Measurements from ENCODE around the gene PNRC1. TPM values are rescaled to one million over a fixed set of nuclear protein-coding genes. Genes with fewer than 3 reads are reported as not detected.

The PNRC1 gene
- total RNA-seq (2022; extraction: Qiagen RNA extraction), result 19.0 to 29.5 TPM (median 27.4 TPM) in 5 replicates

DNA sequence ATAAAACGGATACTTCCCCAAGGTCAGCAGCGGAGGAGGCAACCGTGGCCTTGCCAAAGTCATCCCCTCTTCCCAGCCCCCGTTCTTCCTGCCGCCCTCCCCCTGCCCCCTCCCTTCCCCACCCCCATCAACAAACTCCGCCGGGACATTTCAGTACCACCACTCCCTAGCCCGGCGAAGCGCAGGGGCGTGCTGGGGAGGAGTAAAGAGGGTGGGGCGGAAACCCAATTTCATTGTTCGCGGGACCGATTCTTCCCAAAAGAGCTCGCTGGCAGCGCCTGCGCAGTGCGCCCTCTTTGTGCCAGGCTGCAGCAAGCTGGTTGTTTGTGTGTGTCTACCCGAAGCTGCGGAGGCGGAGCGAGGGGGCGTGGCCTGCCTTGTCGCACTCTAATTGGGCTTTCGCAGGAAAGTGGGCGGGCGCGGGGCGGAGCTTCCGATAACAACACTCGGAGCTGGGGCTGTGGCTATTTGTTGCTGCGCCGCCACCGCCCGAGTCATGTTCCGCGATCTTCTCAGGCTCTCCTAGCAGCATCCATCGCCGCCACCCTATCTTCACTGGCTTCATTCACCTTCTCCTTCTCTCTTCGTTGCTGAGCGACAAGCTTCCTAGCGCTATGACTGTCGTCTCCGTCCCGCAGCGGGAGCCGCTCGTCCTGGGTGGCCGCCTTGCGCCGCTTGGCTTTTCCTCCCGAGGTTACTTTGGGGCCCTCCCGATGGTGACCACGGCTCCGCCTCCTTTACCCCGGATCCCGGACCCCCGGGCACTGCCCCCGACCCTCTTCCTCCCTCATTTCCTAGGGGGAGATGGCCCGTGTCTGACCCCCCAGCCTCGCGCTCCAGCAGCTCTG lies at the start of gene PNRC1:
PNRC1 (plus strand) TSS at position 471 of the 848 bp plus-strand sequence; CDS start at position 615, 144 bp downstream.

DNA sequence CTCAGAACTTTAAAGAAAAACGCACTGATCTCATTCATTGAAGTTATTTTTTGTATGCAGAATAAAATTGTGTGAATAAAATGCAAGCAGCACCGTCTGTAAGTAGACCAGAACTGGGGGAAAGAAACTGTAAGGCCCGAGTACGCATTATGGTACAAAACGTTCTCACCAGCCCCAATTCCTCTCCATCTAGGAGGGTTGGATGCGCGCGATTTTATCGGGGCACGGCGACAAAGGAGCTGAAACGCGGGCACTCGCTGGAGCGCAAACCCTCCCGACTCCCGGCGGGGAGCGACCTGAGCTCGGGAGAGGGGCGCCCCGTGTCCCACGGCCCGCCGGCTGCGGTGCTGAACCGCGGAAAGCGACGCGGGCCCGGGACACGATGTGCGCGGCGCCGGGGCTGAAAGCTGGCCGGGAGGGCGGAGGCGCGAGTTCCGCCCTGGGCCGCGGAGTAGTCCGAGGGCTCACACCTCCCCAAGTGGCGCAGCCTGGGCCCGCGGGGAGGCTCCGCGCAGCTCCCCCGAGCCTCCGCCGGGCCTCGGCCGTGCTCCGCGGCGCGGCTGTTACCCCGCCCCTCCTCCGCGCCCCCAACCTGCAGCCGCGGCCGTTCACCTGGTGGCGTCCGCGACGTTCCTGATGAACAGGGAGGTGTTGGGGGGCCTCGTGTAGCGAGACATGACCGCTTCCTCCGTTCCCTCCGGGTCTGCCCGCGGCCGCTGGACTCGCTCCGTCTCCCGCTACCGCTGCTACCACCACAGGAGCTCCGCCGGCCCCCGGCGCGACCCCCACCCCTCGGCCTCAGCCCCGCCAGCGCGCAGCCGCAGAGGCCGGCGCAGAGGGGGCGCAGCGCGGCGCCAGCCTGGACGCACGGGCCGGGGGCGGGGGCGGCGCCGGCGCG lies 36.9 kb downstream of the PNRC1 start, which contains the start of gene SRSF12:
SRSF12 (minus strand) TSS at position 861 of the 898 bp plus-strand sequence; CDS start at position 677, 184 bp downstream.

Other genes starting within 250 kb of the PNRC1 start
- 6.7 to 10.7 TPM (median 8.8 TPM) in 5 replicates for gene RNGTT, start 117.1 kb upstream of the PNRC1 start, total RNA-seq (2022; extraction: Qiagen RNA extraction)
- 0.82 to 1.5 TPM (median 1.3 TPM) in 5 replicates for gene SRSF12, start 37.3 kb downstream of the PNRC1 start, total RNA-seq (2022; extraction: Qiagen RNA extraction)
- gene PM20D2, start 65.3 kb downstream of the PNRC1 start, total RNA-seq (2022; extraction: Qiagen RNA extraction), result 10.0 to 15.1 TPM (median 13.7 TPM) in 5 replicates
- gene GABRR1, start 136.6 kb downstream of the PNRC1 start, total RNA-seq (2022; extraction: Qiagen RNA extraction), result not detected in 5 replicates
- 0.05 to 0.13 TPM in 2 of 5 replicates, not detected in the others for gene GABRR2, start 234.5 kb downstream of the PNRC1 start, total RNA-seq (2022; extraction: Qiagen RNA extraction)

Data from A549 treated with CORT108297 at 1 μM for 4 hours (cell line).